Transverse colon (tissue), 4 donors: ENCODE measurements around the gene VWF. TPM values are rescaled to one million over a fixed set of nuclear protein-coding genes. Genes with fewer than 3 reads are reported as not detected.

Experiments used
- DNase-seq: peaks from one replicate; pipeline ENCODE4 v3.0.0-alpha.2; 2019
- H3K27ac ChIP-seq, 4 donors: fragments of 200-600 bp; sonication (generic); 2 replicates each; pipeline ENCODE4 v1.5.1; 2016 to 2018; ENCODE audit warnings: inconsistent platforms in 4 of 4
- H3K27me3 ChIP-seq: fragments of 200-600 bp; sonication (generic); 2 replicates; pipeline ENCODE4 v1.5.1; 2017; ENCODE audit warnings: inconsistent platforms
- H3K36me3 ChIP-seq, 4 donors: fragments of 200-600 bp; sonication (generic); 2 replicates each; pipeline ENCODE4 v1.5.1; 2017 to 2019; ENCODE audit warnings: inconsistent platforms in 4 of 4
- H3K4me1 ChIP-seq, 4 donors: fragments of 200-600 bp; sonication (generic); 2 replicates each; pipeline ENCODE4 v1.5.1; 2017 to 2020; ENCODE audit warnings: inconsistent platforms in 4 of 4
- H3K4me3 ChIP-seq, 4 donors: fragments of 200-600 bp; sonication (generic); 1 replicate in 1 of 4; 2 replicates in 3 of 4; pipeline versions ENCODE4 v1.5.1 to v1.6.1; 2017 to 2019; ENCODE audit warnings: inconsistent platforms in 4 of 4
- H3K9me3 ChIP-seq, 2 donors: fragments of 200-600 bp; sonication (generic); 2 replicates each; pipeline ENCODE4 v1.5.1; 2017 to 2019; ENCODE audit warnings: inconsistent platforms in 2 of 2
- EP300 ChIP-seq: sonication (generic); formaldehyde crosslinking; IDR thresholded peaks from one replicate; pipeline ENCODE4 v1.6.1; 2017; ENCODE audit warnings: antibody characterized with exemption, low read depth
- POLR2A ChIP-seq: fragments of 450-650 bp; IDR thresholded peaks from one replicate; pipeline ENCODE4 v1.6.1; 2016; ENCODE audit warnings: antibody characterized with exemption, mild to moderate bottlenecking, moderate library complexity
- POLR2AphosphoS5 ChIP-seq, 3 donors: sonication (generic); formaldehyde crosslinking; IDR thresholded peaks; one replicate each; pipeline ENCODE4 v1.6.1; 2016; ENCODE audit warnings: antibody characterized with exemption in 3 of 3
- WGBS, 2 donors: methylation state at CpG; one replicate each; pipeline ENCODE4 v1.1.5; 2018; ENCODE audit warnings: low coverage in 1 of 2; 5-methylcytosine and 5-hydroxymethylcytosine counted together
- in situ Hi-C, 4 donors: fragments of 200-750 bp; cut with MboI; loops; one replicate each; pipeline versions ENCODE4 v1.15.0 to v1.15.1; 2017; ENCODE audit warnings: low sequenced_read_pairs in 3 of 4, low pct_ligation_motif_present in 1 of 4, low pct_unique_long_range_greater_than_20kb in 1 of 4
- intact Hi-C: fragments of 100-400 bp; cut with DNase I; formaldehyde crosslinking; loops from one replicate; pipeline ENCODE4 v1.15.1; 2023; ENCODE audit warnings: low total_unique reads
- total RNA-seq, 4 donors: library from RNA; depleted of rRNA; stranded (reverse); fragments of >200 nt; gene quantifications; one replicate each; pipeline ENCODE4 v1.1.0, GENCODE V29; 2016
- TF ChIP-seq, protein P1 (sequence below), 5 experiments: fragments of 200-600 bp in 3 of 5; fragments of 450-650 bp in 2 of 5; sonication (generic) in 3 of 5; IDR thresholded peaks; 1 replicate in 2 of 5; 2 replicates in 3 of 5; pipeline ENCODE4 v1.5.1; 2016 to 2017; ENCODE audit warnings: antibody characterized with exemption in 5 of 5, inconsistent platforms in 3 of 5, mild to moderate bottlenecking in 2 of 5, moderate library complexity in 1 of 5

Gene VWF
- total RNA-seq, 4 donors from 2014 or later, result 31.3 to 71.2 (median 51.5) TPM

GRCh38 chr12:6140651-6141447, 16.4 kb upstream of the VWF start:
- peak in 1 of 3 donors; percentile 32 for TF ChIP-seq POLR2AphosphoS5 (IDR thresholded peaks at IDR 0.05)
- no peak for TF ChIP-seq EP300
- intact Hi-C loops, result no loop called here
- WGBS, 2 donors, result 52 to 70% methylated on average over 4 to 8 of the region's 8 CpGs
- Histone ChIP-seq H3K4me1 (peaks cover 0 to 26% (median 0%) of the 10 kb centered on the region in 4 donors), H3K36me3 (no peaks in the 10 kb centered on the region), H3K4me3 (no peak overlapping the region), H3K9me3 (no peaks in the 10 kb centered on the region), H3K27ac (peak overlapping the region; percentile 45 to 68 (median 66)), H3K27me3 (no peaks in the 10 kb centered on the region)
- DNase-seq, result no peak
- in situ Hi-C loops, result no loop called here

GRCh38 chr12:6135071-6135470, 10.6 kb upstream of the VWF start:
- no peaks in the 10 kb centered on the region for H3K9me3 ChIP-seq
- peaks cover 0 to 6% (median 0%) of the 10 kb centered on the region in 4 donors for H3K4me1 ChIP-seq
- H3K27me3 ChIP-seq, result no peaks in the 10 kb centered on the region
- no peaks in the 10 kb centered on the region for H3K36me3 ChIP-seq
- DNase-seq, result no peak
- in situ Hi-C loops, result no loop called here
- TF ChIP-seq POLR2AphosphoS5 (IDR thresholded peaks at IDR 0.05) (no peak), EP300 (no peak), POLR2A (no peak)
- TF ChIP-seq, protein P1, sequence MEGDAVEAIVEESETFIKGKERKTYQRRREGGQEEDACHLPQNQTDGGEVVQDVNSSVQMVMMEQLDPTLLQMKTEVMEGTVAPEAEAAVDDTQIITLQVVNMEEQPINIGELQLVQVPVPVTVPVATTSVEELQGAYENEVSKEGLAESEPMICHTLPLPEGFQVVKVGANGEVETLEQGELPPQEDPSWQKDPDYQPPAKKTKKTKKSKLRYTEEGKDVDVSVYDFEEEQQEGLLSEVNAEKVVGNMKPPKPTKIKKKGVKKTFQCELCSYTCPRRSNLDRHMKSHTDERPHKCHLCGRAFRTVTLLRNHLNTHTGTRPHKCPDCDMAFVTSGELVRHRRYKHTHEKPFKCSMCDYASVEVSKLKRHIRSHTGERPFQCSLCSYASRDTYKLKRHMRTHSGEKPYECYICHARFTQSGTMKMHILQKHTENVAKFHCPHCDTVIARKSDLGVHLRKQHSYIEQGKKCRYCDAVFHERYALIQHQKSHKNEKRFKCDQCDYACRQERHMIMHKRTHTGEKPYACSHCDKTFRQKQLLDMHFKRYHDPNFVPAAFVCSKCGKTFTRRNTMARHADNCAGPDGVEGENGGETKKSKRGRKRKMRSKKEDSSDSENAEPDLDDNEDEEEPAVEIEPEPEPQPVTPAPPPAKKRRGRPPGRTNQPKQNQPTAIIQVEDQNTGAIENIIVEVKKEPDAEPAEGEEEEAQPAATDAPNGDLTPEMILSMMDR (IDR thresholded peaks at IDR 0.05), result no peak
- 29 to 51% methylated on average over 2 of the region's 2 CpGs for WGBS, 2 donors
- no peak overlapping the region for H3K27ac ChIP-seq
- intact Hi-C loops, result no loop called here
- H3K4me3 ChIP-seq, result no peak overlapping the region

DNA sequence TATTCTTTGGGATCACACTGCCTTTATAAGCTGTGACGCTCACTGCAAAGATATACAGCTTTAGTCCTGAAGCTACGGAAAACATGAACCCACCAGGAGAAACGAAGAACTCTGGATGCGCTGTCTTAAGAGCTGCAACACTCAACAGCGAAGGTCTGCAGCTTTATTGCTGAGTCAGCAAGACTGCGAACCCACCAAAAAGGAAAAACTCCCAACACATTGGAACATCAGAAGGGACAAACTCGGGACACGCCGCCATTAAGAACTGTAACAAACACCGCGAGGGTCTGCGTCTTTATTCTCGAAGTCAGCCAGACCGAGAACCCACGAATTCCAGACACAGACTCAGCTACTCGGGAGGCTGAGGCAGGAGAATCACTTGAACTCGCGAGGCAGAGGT, 9.2 kb upstream of the VWF start:
- 94 to 95% methylated on average over 9 to 18 of the region's 18 CpGs for WGBS, 2 donors
- in situ Hi-C loops, result no loop called here
- H3K27ac ChIP-seq, result no peak overlapping the region
- H3K4me3 ChIP-seq, result no peak overlapping the region
- no peaks in the 10 kb centered on the region for H3K27me3 ChIP-seq
- DNase-seq, result no peak
- TF ChIP-seq EP300, result no peak
- TF ChIP-seq POLR2AphosphoS5 (IDR thresholded peaks at IDR 0.05), result no peak
- no peak for TF ChIP-seq POLR2A
- TF ChIP-seq, protein P1 (IDR thresholded peaks at IDR 0.05), result no peak
- H3K4me1 ChIP-seq, result no peaks in the 10 kb centered on the region
- intact Hi-C loops, result no loop called here
- H3K9me3 ChIP-seq, result no peaks in the 10 kb centered on the region
- H3K36me3 ChIP-seq, result no peaks in the 10 kb centered on the region

DNA sequence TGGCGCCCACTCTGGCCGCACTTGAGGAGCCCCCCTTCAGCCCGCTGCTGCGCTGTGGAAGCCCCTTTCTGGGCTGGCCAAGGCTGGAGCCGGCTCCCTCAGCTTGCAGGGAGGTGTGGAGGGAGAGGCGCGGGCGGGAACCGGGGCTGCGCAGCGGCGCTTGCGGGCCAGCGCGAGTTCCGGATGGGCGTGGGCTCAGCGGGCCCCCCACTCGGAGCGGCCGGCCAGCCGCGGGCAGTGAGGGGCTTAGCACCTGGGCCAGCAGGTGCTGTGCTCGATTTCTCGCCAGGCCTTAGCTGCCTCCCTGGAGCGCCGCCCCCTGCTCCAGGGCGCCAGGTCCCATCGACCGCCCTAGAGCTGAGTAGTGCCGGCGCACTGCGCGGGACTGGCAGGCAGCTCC, 8.0 kb upstream of the VWF start:
- WGBS, 2 donors, result 91% methylated on average over 4 of the region's 34 CpGs; no CpG with 5 or more reads in 1 of the 2 donors
- intact Hi-C loops, result no loop called here
- in situ Hi-C loops, result no loop called here

More for the DNA sequence above, 8.0 kb upstream of the VWF start:
- no peaks in the 10 kb centered on the region for H3K9me3 ChIP-seq
- no peak for DNase-seq
- no peaks in the 10 kb centered on the region for H3K36me3 ChIP-seq
- H3K27ac ChIP-seq, result no peak overlapping the region
- no peaks in the 10 kb centered on the region for H3K27me3 ChIP-seq
- no peak overlapping the region for H3K4me3 ChIP-seq
- no peak for TF ChIP-seq EP300
- no peak for TF ChIP-seq POLR2A
- no peak for TF ChIP-seq POLR2AphosphoS5 (IDR thresholded peaks at IDR 0.05)
- TF ChIP-seq, protein P1 (IDR thresholded peaks at IDR 0.05), result no peak
- no peaks in the 10 kb centered on the region for H3K4me1 ChIP-seq
